A549 treated with dexamethasone at 1 μM for 4 hours (cell line): ENCODE results near the gene SLC43A1. TPM values are rescaled to one million over a fixed set of nuclear protein-coding genes. Genes with fewer than 3 reads are reported as not detected.

Source experiments
- total RNA-seq: library from RNA; stranded (reverse); fragments of 200-300 nt; extraction: Qiagen RNA extraction; gene quantifications from 5 replicates; pipeline ENCODE4 v1.2.3, GENCODE V29; 2022

SLC43A1 gene
- total RNA-seq, result 1.8 to 3.0 TPM (median 2.6 TPM) in 5 replicates

GRCh38 chr11:57515332-57516060 is at the start of gene SLC43A1:
Gene SLC43A1 (minus strand): TSS chr11:57515702. CDS start chr11:57514111, 1,591 bp downstream.

GRCh38 chr11:57536947-57537619 is 21.6 kb upstream of the SLC43A1 start, which contains the start of gene SMTNL1:
Gene SMTNL1 (plus strand): TSS chr11:57537595. CDS start chr11:57542643, 5,048 bp downstream.

GRCh38 chr11:57530596-57531507 is 15.3 kb upstream of the SLC43A1 start, which contains the start of gene TIMM10:
Gene TIMM10 (minus strand): TSS chr11:57530754. CDS start chr11:57530189, 565 bp downstream.

GRCh38 chr11:57460022-57460757 is 55.3 kb downstream of the SLC43A1 start, which contains the start of gene RTN4RL2:
Gene RTN4RL2 (plus strand): TSS chr11:57460528. CDS start chr11:57460866, 338 bp downstream.

Other genes starting within 250 kb of the SLC43A1 start
- 62.1 to 110 TPM (median 105 TPM) in 5 replicates for gene TNKS1BP1, start 190.8 kb downstream of the SLC43A1 start, total RNA-seq
- 231 to 260 TPM (median 252 TPM) in 5 replicates for gene SSRP1, start 179.8 kb downstream of the SLC43A1 start, total RNA-seq
- 0.05 to 0.23 TPM (median 0.15 TPM) in 5 replicates for gene P2RX3, start 177.3 kb downstream of the SLC43A1 start, total RNA-seq
- not detected in 5 replicates for gene PRG3, start 134.6 kb downstream of the SLC43A1 start, total RNA-seq
- 0.08 TPM in 1 of 5 replicates, not detected in the others for gene PRG2, start 125.1 kb downstream of the SLC43A1 start, total RNA-seq
- 0.33 to 0.58 TPM (median 0.43 TPM) in 5 replicates for gene SLC43A3, start 88.6 kb downstream of the SLC43A1 start, total RNA-seq
- gene RTN4RL2, start 55.2 kb downstream of the SLC43A1 start, total RNA-seq, result 41.3 to 86.1 TPM (median 84.7 TPM) in 5 replicates
- 134 to 165 TPM (median 145 TPM) in 5 replicates for gene TIMM10, start 15.1 kb upstream of the SLC43A1 start, total RNA-seq
- gene SMTNL1, start 21.9 kb upstream of the SLC43A1 start, total RNA-seq, result not detected in 5 replicates
- 34.4 to 45.3 TPM (median 43.0 TPM) in 5 replicates for gene UBE2L6, start 52.0 kb upstream of the SLC43A1 start, total RNA-seq
- gene SERPING1, start 82.0 kb upstream of the SLC43A1 start, total RNA-seq, result 0.41 to 1.2 TPM (median 0.95 TPM) in 5 replicates
- gene YPEL4, start 134.2 kb upstream of the SLC43A1 start, total RNA-seq, result 0.10 to 0.34 TPM (median 0.25 TPM) in 5 replicates
- gene CLP1, start 142.1 kb upstream of the SLC43A1 start, total RNA-seq, result 25.8 to 27.6 TPM (median 26.6 TPM) in 5 replicates
- gene ZDHHC5, start 152.4 kb upstream of the SLC43A1 start, total RNA-seq, result 69.4 to 83.9 TPM (median 80.4 TPM) in 5 replicates
- gene MED19, start 196.5 kb upstream of the SLC43A1 start, total RNA-seq, result 27.5 to 30.9 TPM (median 29.1 TPM) in 5 replicates
- 145 to 163 TPM (median 150 TPM) in 5 replicates for gene TMX2, start 196.9 kb upstream of the SLC43A1 start, total RNA-seq
- gene SELENOH, start 225.8 kb upstream of the SLC43A1 start, total RNA-seq, result 110 to 126 TPM (median 120 TPM) in 5 replicates
- gene BTBD18, start 236.1 kb upstream of the SLC43A1 start, total RNA-seq, result 0.06 TPM in 1 of 5 replicates, not detected in the others
- 50.4 to 74.9 TPM (median 69.2 TPM) in 5 replicates for gene CTNND1, start 246.1 kb upstream of the SLC43A1 start, total RNA-seq